DND-41 (cell line): Measurements from ENCODE around the gene SGSM2.

Source experiments
- ATAC-seq: fragments of 200-7000 bp; cut with Tn5 transposase; 3 replicates; pipeline ENCODE4 v1.9.1; 2021; ENCODE audit warnings: low read depth; ENCODE audit not compliant: insufficient read depth
- DNase-seq: peaks from one replicate; pipeline ENCODE4 v3.0.0-alpha.2; 2020
- H2AFZ ChIP-seq: 2 replicates; pipeline ENCODE4 v1.6.0; 2012; ENCODE audit warnings: low read depth, low read length
- H3K27ac ChIP-seq: 2 replicates; pipeline ENCODE4 v1.5.1; 2012; ENCODE audit warnings: low read length, inconsistent platforms
- H3K27me3 ChIP-seq: fragments of 200-600 bp; sonication (generic); 2 replicates; pipeline ENCODE4 v1.6.0; 2012; ENCODE audit warnings: low read length, mild to moderate bottlenecking, inconsistent platforms; ENCODE audit not compliant: insufficient read depth, poor library complexity
- H3K36me3 ChIP-seq: 2 replicates; pipeline ENCODE4 v1.5.1; 2012; ENCODE audit warnings: low read length, inconsistent platforms; ENCODE audit not compliant: insufficient read depth
- H3K4me1 ChIP-seq: 2 replicates; pipeline ENCODE4 v1.5.1; 2012; ENCODE audit warnings: mild to moderate bottlenecking, low read length; ENCODE audit not compliant: insufficient read depth
- H3K4me2 ChIP-seq: 2 replicates; pipeline ENCODE4 v1.6.0; 2012; ENCODE audit warnings: mild to moderate bottlenecking, moderate library complexity, low read length, inconsistent platforms; ENCODE audit not compliant: insufficient read depth
- H3K4me3 ChIP-seq, 2 experiments: fragments of 200-600 bp in 1 of 2; shearing (Covaris generic) in 1 of 2; 2 replicates each; pipeline ENCODE4 v1.5.1; 2012 to 2016; ENCODE audit warnings: inconsistent platforms in 2 of 2, low read length in 2 of 2, mild to moderate bottlenecking in 2 of 2, low read depth in 1 of 2, moderate library complexity in 1 of 2
- H3K79me2 ChIP-seq: 2 replicates; pipeline ENCODE4 v1.6.0; 2012; ENCODE audit warnings: low read length, inconsistent platforms; ENCODE audit not compliant: insufficient read depth
- H3K9ac ChIP-seq: 2 replicates; pipeline ENCODE4 v1.6.0; 2012; ENCODE audit warnings: low read depth, mild to moderate bottlenecking, inconsistent platforms, low read length, moderate library complexity
- H3K9me3 ChIP-seq: 2 replicates; pipeline ENCODE4 v1.5.1; 2012; ENCODE audit warnings: low read length, moderate library complexity, mild to moderate bottlenecking, inconsistent platforms; ENCODE audit not compliant: insufficient read depth, severe bottlenecking
- H4K20me1 ChIP-seq: 2 replicates; pipeline ENCODE4 v1.6.0; 2012; ENCODE audit warnings: low read length; ENCODE audit not compliant: insufficient read depth
- EZH2 ChIP-seq: IDR thresholded peaks from 3 replicates; pipeline ENCODE4 v1.6.1; 2012; ENCODE audit warnings: borderline replicate concordance, low read depth, mild to moderate bottlenecking, moderate library complexity, low read length, inconsistent platforms; ENCODE audit not compliant: severe bottlenecking
- TF ChIP-seq, protein P1 (sequence below): IDR thresholded peaks from 2 replicates; pipeline ENCODE4 v1.5.1; 2012; ENCODE audit warnings: borderline replicate concordance, low read length, moderate library complexity, mild to moderate bottlenecking; ENCODE audit not compliant: poor library complexity, severe bottlenecking; ENCODE audit errors: extremely low read depth

The SGSM2 gene, protein sequence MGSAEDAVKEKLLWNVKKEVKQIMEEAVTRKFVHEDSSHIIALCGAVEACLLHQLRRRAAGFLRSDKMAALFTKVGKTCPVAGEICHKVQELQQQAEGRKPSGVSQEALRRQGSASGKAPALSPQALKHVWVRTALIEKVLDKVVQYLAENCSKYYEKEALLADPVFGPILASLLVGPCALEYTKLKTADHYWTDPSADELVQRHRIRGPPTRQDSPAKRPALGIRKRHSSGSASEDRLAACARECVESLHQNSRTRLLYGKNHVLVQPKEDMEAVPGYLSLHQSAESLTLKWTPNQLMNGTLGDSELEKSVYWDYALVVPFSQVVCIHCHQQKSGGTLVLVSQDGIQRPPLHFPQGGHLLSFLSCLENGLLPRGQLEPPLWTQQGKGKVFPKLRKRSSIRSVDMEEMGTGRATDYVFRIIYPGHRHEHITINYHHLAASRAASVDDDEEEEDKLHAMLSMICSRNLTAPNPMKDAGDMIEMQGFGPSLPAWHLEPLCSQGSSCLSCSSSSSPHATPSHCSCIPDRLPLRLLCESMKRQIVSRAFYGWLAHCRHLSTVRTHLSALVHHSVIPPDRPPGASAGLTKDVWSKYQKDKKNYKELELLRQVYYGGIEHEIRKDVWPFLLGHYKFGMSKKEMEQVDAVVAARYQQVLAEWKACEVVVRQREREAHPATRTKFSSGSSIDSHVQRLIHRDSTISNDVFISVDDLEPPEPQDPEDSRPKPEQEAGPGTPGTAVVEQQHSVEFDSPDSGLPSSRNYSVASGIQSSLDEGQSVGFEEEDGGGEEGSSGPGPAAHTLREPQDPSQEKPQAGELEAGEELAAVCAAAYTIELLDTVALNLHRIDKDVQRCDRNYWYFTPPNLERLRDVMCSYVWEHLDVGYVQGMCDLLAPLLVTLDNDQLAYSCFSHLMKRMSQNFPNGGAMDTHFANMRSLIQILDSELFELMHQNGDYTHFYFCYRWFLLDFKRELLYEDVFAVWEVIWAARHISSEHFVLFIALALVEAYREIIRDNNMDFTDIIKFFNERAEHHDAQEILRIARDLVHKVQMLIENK

DNA sequence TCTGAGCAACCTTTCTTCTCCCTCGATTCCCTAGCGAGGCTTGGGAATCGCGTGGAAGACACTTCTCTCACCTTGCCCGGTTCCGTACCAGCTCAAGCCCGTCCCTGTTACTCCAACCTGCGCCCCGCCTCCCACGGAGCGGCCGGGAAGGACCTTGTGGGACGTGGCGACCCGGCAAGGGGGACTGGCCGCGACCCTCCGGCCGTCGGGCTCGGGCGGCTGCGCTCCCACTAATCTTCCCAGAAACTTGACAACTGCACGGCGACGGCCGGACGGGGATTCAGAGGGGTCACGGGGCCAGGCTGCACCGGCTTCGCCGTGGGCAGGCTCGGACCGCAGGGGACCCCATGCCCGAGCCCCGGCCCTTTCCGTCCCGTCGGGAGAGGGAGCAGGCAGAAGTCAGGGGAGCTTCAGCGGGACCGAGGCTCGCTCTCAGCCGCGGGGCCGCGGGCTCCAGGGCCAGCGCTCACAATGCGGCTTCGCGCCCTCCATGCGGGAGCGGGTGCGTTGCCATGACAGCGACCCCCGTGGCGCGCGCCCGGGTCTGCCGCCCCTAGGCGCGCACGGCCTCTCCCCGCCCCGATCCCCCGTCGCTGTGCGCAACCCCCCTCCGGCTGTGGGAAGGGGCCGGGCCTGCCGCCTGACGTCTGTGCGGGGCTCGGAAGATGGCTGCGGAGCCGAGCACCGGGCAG, at the start of gene SGSM2:
SGSM2 (plus strand) TSS at position 650 of the 692 bp plus-strand sequence. CDS start 188 bp downstream, outside the sequence.
- Histone ChIP-seq H3K27me3 (no peaks in the 10 kb centered on the region), H3K36me3 (peaks cover 50% of the 10 kb centered on the region), H3K79me2 (peaks cover 70% of the 10 kb centered on the region), H3K4me3 (peak within 1 kb of the TSS; percentile 91 to 94), H3K9ac (peak within 1 kb of the TSS; percentile 90), H2AFZ (peak within 1 kb of the TSS; percentile 87), H3K4me1 (peaks cover 47% of the 10 kb centered on the region), H3K4me2 (peak within 1 kb of the TSS; percentile 95), H3K27ac (peak within 1 kb of the TSS; percentile 94), H4K20me1 (peaks cover 16% of the 10 kb centered on the region; the same call in 1 of the 2 replicates), H3K9me3 (no peaks in the 10 kb centered on the region)
- DNase-seq, result peak; percentile 89
- ATAC-seq, result peak; percentile 73
- no peak for TF ChIP-seq EZH2
- TF ChIP-seq, protein P1, sequence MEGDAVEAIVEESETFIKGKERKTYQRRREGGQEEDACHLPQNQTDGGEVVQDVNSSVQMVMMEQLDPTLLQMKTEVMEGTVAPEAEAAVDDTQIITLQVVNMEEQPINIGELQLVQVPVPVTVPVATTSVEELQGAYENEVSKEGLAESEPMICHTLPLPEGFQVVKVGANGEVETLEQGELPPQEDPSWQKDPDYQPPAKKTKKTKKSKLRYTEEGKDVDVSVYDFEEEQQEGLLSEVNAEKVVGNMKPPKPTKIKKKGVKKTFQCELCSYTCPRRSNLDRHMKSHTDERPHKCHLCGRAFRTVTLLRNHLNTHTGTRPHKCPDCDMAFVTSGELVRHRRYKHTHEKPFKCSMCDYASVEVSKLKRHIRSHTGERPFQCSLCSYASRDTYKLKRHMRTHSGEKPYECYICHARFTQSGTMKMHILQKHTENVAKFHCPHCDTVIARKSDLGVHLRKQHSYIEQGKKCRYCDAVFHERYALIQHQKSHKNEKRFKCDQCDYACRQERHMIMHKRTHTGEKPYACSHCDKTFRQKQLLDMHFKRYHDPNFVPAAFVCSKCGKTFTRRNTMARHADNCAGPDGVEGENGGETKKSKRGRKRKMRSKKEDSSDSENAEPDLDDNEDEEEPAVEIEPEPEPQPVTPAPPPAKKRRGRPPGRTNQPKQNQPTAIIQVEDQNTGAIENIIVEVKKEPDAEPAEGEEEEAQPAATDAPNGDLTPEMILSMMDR, result no peak

DNA sequence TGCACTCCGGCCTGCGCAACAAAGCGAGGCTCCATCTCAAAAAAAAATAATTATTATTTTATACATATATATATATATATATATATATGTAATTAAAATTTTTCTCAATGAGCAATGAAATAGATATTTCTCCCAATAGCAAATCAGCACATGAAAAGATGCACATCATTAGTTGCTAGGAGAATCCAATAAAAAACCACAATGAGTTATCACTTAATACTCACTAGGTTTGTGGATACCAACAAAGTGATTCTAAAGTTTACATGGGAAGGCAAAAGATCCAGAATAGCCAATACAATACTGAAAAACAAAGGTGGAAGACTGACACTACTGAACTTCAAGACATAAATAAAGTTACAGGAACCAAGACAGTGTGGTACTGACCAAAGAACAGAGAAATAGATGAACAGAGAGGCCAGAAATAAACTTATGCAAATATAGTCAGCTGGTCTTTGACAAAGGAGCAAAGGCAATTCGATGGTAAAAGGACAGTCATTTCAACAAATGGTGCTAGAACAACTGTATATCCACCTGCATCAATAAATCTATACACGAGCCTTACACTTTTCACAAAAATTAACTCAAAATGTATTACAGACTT, 47.3 kb upstream of the SGSM2 start:
- H3K4me3 ChIP-seq, result no peak overlapping the region
- H3K36me3 ChIP-seq, result peaks cover 76% of the 10 kb centered on the region
- no peak for ATAC-seq
- H2AFZ ChIP-seq, result no peak overlapping the region
- H3K4me1 ChIP-seq, result no peaks in the 10 kb centered on the region
- H3K4me2 ChIP-seq, result no peak overlapping the region
- TF ChIP-seq, protein P1, result no peak
- TF ChIP-seq EZH2, result no peak
- DNase-seq, result no peak
- no peaks in the 10 kb centered on the region for H3K9me3 ChIP-seq
- no peaks in the 10 kb centered on the region for H3K27me3 ChIP-seq
- H3K9ac ChIP-seq, result no peak overlapping the region
- no peaks in the 10 kb centered on the region; the same call in 1 of the 2 replicates for H4K20me1 ChIP-seq
- peaks cover 18% of the 10 kb centered on the region for H3K79me2 ChIP-seq
- no peak overlapping the region for H3K27ac ChIP-seq

DNA sequence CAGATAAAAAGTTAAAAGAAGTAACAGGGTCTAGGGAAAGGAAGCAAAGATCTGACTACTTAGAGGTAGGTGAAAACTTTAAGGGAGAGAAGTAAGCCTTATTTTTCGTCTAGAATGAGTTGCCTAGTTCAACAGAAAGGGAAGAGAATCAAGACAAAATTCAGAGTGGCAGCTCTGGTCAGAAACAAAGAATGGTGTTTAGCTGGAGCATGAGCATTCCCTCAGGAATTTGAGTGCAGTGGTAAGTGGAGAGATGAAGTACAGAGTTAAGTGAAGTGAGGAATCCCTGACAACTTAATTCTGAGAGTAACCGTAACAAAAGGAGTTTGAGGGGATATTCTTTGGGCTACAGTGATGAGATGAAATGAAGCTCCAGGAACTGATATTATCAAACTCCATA, 45.2 kb upstream of the SGSM2 start:
- Histone ChIP-seq H3K9me3 (no peaks in the 10 kb centered on the region), H3K9ac (no peak overlapping the region), H3K4me3 (no peak overlapping the region), H3K27ac (no peak overlapping the region), H3K4me1 (no peaks in the 10 kb centered on the region), H3K36me3 (peaks cover 82% of the 10 kb centered on the region), H3K4me2 (no peak overlapping the region), H3K79me2 (peaks cover 37% of the 10 kb centered on the region), H4K20me1 (peaks cover 5% of the 10 kb centered on the region; the same call in 1 of the 2 replicates), H3K27me3 (no peaks in the 10 kb centered on the region), H2AFZ (no peak overlapping the region)
- DNase-seq, result no peak
- TF ChIP-seq, protein P1, result no peak
- no peak for TF ChIP-seq EZH2
- no peak for ATAC-seq
